Lower leg skin (tissue), 3 donors: ENCODE data around the gene PRPF40A.

Experiments used
- CTCF ChIP-seq, 3 donors: fragments of 450-650 bp; IDR thresholded peaks; one replicate each; pipeline ENCODE4 v1.5.1; 2016; ENCODE audit warnings: antibody characterized with exemption in 3 of 3, mild to moderate bottlenecking in 3 of 3, moderate library complexity in 2 of 3
- POLR2A ChIP-seq, 2 donors: fragments of 450-650 bp; IDR thresholded peaks; one replicate each; pipeline ENCODE4 v1.6.1; 2016 to 2017; ENCODE audit warnings: antibody characterized with exemption in 2 of 2, mild to moderate bottlenecking in 1 of 2, moderate library complexity in 1 of 2

- TF ChIP-seq POLR2A (IDR thresholded peaks at IDR 0.05) (no peak), CTCF (IDR thresholded peaks at IDR 0.05) (no peak)
Measured at GRCh38 chr2:152715112-152715511, 2.1 kb downstream of the PRPF40A start.
